Activated naive CD4-positive, alpha-beta T cell treated with anti-CD3 and anti-CD28 coated beads, Interleukin-2, amount 50 U/mL, for 16 hours (primary cell): ENCODE measurements around the gene NDUFS7.
"Not testable (repeated sequence)": the region's sequence is repeated elsewhere in the genome, so short reads cannot be mapped to it uniquely, and the experiment has no call there.

Source experiments
- DNase-seq: peaks from one replicate; pipeline ENCODE4 v3.0.0-alpha.2; 2020

Gene NDUFS7

DNA sequence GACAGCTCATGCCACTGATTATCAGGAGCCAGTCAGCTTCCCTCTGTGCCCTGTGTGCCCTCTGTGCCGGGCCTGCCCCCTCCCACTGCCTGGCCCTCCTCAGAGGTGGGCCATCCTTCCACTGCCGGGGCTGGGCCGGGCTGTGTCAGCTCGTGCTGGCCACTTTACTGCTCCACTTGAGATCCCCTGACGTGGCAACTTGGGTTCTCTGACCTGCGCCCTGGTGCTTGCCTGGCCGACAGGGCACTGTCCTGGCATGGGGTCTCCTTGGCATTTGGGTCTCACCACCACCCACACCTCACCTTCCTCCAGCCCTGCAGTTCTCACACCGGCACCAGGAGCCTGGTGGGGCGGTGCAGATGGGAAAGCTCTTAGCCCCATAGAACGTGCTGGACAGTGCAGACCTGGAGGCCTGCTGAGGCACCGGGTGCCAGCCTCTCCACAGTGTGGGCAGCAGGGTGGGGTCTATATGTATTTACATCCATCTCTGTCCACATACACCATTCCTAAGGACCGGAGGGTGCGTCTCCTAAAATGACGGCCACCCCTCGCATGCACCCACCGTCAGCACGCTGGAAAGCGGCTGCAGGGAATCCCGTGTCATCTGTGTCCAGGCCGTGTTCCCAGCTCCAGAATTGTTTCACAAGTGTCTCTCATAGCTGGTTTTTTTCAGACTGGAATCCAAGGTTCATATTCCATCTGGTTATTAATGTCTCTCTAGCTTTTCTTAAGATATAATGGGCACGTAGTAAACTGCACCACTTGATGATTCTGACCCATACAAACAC lies 35.4 kb downstream of the NDUFS7 start:
- DNase-seq, result no peak

DNA sequence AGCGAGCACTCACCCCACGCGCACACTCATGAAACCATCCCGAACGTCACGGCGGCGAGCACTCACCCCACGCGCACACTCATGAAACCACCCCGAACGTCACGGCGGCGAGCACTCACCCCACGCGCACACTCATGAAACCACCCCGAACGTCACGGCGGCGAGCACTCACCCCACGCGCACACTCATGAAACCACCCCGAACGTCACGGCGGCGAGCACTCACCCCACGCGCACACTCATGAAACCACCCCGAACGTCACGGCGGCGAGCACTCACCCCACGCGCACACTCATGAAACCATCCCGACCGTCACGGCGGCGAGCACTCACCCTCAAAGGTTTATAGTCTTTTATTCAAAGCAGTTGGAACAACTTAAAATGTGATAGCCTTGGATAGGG lies 36.4 kb downstream of the NDUFS7 start:
- DNase-seq, result not testable (repeated sequence)

DNA sequence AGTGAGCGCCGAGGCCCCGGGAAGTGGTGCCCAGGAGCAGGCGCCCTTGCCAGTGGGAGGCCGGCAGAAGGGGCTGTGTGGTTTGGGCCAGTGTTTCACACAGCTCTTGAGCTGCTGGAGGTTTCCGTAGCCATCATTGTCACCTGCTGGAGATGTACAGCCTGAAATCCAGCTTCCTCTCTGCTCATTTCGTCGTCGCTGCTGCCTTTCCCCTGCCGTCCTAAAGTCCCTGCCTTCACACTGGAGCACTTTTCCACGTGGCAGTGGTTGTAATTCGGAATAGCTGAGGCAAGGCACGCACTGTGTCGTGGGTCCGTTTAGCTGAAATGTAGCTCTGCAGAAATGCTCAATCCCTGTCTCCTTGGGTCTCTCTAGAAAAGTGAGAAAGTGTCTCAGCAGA lies 36.9 kb downstream of the NDUFS7 start:
- DNase-seq, result no peak

DNA sequence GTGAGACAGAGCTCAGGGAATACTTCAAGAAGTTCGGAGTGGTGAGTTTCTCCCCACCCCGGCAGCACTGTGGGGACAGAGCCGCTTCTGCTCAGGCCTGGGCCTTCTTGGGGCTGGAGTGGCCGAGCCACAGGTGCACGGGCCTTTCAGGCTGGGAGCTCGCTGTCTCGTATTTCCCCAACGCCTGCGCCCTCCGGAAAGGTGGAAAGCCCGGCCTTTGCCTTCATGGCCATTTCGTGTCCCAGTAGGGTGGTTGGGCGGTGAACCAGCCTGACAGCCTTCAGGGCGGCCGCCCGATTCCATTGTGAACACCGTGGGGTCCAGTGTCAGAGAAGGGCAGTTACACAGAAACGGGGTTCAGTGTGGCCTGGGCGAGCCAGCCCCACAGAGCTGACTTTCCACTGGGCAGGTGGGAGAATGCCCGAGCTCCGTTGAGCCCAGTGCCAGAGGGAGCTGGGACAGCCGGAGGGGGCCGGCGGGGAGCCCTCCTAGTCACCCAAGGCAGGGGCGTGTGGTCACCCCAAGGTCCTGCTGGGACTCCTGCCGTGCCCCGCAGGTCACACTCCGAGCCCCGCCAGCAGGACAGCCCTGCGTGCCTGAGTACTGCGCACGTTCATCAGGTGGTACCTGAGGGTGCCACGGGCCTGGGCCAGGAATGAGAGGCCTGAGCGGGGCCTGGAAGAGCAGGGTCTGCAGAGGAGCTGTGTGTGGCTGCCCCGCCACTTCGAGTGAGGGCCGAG lies 37.7 kb downstream of the NDUFS7 start:
- DNase-seq, result no peak

DNA sequence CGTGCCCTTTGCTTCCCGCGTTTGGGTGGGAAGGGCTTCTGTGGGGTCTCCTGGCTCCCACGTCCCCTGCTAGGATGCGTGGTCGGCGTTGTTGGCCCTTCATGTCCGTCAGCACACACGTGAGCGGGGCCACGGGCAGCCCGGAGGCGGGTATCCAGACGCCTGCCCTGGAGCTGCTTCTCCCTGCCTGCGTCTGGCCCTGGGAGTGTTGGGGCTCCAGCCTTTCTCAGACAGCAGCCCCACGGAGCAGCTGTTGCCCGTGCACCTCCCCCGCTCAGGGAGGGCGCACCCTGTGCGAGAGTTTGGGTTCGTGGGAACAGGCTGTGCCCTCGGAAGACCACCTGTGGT lies 38.2 kb downstream of the NDUFS7 start:
- DNase-seq, result no peak

DNA sequence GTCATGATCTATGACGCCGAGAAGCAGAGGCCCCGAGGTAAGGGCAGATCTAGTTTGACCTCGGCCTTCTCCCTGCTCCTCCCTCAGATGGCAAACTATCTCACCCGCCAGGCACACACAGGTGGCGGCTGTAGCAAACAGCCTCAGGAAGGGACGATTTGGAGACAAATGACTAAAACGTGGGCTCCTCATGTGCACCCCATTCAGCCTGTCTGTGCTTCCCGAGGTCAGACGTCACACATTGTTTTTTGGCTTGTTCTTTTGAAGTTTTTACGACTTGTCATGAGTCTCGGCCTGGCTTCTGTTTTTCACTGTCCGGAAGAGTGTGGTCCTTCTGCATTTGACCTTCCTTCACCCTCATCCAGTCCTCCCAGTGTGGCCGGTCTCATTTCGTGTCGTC lies 38.7 kb downstream of the NDUFS7 start:
- DNase-seq, result no peak

DNA sequence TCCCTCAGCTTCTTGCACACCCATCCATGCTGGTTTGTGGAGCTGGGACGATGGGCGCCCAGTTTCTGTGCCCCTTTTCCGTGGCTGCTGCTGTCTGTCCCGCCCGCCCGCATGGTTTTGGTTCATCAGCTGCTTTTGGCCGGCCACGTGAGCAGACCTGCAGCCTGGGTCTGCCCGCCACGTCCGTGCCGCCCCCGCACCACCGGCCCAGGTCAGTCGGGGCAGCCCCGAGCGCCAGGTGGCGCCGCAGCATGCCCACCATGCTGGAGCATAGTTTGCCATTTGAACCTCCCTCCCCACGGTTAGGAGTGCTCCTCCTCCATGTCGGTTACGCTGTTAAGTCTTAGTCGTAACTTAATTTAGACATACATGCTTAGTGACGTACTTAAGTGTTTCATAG lies 39.2 kb downstream of the NDUFS7 start:
- DNase-seq, result no peak

DNA sequence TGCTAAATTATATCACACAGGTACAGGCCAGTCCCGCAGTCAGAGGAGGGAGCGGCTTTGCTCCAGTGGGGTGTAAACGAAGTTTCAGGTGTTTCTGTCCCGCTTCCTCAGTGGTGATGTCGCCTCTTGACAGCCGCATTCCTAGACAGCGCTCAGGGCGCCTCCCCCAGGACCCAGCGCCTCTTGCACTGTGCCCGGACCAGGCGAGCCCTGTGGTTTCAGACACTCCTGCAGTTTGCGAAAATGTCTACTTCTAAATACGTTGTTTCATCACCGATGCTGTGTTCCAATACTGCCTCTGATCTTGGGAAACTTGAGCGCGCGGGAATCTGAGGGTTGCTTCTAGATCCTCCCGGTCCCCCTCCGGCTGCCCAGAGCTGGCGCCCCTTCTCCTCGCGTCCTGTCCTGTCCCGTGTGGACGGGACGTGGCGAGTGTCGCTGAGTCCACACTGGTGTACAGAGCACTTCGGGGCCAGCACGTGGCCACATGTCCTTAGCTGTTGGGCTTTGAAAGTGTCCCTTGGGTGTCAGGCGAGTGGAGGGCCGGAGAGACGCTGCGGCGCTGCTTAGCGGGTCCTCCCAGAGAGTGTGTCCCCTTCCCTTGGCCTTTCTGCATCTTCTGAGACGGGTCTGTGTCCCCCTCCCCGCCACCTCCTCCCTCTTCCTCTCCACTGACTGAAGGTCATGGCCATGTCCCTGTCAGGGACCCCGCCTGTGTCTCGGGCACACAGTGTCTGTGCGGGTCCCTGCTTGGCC lies 39.9 kb downstream of the NDUFS7 start:
- no peak for DNase-seq

DNA sequence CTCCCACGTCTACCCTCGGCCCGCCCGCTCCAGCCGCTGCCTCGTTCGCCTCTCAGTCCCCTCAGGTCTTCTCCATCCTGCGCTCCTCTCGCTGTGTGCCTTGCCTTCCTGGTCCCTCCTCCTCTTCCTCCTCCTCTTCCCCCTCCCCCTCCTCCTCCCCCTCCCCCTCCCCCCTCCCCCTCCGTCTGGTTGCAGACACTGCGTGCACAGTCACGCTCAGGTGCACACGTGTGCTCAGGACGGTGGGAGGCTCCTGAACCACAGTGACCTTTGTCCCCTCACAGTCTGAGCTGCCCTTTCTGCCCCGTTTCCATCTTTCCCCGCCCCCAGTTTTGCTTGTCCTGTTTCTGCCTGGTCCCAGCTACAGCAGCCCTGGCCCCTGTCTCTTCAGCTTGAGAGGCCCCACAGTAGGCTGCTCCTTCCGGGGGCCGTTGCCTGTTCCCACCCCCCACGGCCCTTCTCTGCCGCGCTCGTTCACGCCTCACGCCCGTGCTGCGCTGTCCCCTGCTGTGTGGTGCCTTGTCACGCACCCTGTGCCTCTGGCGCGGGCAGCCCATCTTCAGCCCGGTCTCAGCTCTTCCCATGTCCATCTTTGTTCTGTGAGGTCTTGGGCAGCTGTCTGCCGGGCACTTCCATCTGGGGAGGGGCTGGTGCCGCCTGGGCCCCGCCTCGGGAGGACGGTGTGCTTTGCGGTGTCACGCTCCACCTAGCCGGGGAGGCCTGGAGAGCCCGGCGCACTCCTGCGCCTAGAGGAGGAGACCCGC lies 40.7 kb downstream of the NDUFS7 start:
- no peak for DNase-seq

DNA sequence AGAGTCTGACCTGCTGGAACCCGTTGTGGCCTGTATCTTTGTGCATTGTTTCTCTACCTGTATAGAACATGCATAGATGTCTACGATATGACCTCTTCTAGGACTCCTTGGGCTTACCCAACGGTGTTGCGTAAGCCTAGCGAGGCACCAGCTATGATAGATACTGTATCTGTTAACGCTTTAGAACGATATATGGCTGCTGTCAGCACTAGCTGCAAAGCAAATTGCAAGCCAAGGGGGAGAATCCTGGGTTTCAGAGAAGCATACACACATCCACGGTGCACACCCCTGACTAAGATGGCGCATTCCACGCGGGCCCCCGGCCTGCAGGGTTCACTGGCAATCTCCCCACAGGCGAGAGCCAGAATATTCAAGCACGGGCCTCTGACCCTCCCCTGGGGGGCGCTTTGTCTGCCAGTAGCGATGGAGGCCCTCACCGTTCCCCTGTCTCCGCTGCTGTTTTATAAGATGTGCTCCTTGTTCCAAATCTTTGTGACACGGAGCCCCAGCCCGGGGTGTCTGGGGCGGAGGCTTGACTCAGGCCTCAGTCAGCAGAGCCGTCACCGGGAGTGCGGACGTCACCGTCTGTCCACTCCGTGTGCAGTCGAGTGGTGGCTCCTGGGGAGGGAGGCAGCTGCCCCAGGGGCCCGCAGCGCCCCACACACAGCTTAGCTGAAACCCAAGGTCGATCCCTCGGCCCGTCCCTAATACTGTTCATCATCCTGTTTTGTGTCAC lies 41.6 kb downstream of the NDUFS7 start:
- DNase-seq, result no peak

DNA sequence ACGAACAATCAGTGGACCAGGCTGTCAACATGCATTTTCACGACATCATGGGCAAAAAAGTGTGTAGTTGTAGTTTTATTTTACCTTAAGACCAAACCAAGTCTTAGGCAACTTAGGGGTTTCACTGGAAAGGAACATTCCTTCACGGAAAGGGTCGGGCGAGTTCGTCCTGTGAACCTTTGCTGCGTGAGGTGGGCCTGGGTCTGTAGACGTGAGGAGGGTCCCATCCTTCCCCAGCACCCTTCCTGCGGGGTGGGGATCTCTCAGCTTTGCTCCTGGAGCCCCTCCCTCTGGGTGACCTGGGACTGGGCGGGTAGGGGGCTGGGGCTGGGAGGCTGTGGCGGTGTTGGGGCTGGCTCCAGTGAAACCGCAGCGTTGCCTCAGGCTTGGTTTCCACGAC lies 42.2 kb downstream of the NDUFS7 start:
- DNase-seq, result no peak

DNA sequence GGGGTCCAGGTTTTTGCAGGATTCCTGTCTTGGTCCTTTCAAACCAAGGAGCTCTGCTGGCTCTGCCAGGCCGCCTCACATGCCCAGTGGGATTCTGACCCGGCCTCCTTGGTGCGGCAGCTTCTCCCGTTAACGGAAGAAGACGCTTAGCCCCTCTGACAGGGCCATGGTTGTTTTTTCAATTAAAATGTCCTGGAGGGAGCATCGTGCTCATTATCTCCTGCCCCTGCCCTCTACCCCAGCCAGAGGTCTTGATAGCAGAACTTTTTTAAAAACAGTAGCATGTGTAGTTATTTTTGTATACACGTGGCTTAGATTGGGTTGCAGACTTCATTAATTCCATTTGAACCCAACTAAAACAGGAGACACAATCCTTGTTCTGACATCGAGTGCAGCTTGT lies 43.0 kb downstream of the NDUFS7 start:
- no peak for DNase-seq

DNA sequence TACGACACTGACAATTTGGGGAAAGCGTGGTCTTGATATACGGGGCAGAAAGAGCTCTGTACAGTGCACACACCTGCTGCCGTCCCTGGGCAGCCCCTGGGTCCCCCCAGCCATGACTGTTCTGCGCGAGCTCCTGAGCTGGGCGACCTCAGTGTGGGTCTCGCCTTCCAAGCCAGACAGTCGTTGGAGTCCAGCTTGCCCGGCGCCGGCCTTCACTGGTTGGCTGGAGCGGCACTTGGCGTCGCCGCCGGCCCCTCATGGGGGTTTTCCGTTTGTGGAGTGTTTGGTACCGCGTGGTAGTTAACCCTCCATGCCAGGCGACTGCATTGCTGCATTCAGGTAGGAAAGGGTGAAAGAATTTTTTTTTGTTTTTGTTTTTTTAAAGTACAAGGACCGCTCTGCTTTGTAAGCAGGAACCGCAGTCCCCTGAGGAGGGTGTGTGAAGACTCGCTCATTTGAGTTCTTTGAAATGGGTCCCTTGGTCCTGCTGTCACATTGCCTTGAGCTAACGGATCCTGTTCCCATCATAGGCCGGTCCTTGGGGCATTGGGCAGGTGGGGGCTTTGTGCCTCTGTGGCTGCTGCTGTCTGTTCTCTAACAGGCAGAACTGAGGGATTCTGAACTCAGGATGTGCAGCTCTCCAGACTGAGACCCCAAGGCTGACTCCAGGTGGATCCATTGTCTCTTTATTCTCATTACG lies 43.7 kb downstream of the NDUFS7 start:
- no peak for DNase-seq

DNA sequence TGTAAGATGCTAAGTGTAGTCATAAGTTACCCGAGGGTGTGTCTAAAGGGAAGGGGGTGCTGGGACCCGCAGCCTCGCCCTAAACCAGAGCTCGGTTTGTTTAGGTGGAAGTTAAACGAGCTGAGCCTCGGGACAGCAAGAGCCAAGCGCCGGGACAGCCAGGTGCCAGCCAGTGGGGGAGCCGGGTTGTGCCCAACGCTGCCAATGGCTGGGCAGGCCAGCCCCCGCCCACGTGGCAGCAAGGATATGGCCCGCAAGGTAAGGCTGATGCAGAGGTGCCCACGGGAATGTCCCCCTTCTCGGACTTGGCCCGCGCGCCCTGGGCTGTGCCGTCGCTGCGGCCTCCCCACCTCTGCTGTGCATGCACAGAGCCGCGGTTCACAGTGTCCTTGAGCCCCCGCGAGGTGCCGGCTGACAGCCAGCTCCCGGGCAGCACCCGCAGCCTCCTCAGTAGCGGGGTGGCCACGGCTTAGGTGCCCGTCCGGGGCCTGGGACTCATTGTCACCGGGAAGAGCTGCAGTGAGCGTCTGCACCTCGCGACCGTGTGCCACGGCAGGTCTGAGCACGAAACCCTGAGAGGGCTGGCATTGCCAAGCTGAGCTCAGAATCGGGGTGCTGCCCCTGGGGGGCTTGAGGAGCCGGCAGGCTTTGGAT lies 45.2 kb downstream of the NDUFS7 start:
- no peak for DNase-seq

DNA sequence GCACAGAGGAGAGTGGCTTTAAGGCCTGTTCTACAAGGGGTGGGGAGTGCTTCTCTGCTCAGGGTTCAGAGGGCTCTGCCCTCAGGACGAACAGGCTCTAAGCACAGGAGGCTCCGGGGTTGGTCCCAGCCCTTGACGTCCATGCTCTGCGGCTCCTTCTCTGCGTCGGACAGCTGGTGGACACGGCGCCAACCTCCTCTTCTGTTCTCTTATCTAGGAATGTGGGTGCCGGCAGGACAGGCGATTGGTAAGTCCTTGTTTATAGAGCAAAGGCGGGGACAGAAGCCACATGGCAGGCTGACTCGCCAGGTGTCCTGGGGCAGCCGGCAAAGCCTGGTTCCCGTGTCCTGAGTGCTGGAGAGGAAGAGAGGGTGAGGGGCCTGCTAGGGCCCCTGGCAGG lies 46.0 kb downstream of the NDUFS7 start:
- no peak for DNase-seq

DNA sequence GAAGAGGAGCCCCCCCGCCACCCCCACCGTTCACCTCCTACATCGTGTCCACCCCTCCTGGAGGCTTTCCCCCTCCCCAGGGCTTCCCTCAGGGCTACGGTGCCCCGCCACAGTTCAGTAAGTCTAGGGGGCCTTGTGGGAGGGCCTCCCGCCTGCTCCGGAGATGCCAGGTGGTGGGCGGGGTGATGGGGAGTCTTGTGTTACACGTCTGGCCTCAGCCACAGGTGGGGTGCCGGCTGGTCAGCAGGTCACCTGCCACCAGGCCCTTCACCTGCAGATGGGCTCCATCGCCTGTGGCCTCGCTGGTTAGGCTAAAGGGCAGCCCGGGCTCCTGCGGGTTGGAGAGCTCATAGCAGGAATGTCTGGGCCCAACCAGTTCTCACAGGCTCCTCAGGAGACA lies 46.5 kb downstream of the NDUFS7 start:
- no peak for DNase-seq

DNA sequence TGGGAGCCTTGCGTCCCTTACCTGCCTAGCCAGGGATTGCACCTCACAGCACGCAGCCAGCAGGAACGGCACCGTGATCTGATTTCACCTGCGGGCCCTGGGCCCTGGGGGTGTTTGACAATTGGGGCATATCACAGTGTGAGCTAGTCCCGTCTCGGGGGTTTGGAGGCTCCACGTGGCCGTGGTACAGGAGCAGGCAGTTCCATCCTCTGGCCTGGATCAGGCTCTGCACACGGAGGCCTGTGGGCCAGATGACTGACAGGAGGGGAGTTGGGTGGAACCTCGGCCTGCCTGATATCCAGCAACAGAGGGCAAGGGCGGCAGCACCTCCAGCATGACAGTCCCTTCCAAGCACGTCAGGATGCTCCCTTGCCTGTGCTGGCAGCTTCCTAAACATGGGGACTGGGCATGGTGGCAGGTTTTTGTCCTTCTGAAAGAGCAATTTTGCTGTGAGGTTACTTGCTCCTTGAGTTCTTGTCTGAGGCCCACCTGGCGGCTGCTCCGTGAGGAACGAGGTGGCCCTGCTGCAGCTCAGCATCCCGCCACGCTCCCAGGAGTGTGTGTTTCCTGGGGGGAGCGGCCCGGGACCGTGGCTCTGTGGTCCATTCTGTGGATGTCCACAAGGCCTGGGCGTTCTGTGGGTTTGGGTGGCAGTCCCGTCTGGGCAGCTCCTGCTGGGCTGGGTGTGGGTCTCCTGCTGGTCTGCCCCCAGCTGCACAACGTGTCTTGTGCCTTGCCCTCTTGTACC lies 48.2 kb downstream of the NDUFS7 start:
- DNase-seq, result no peak

DNA sequence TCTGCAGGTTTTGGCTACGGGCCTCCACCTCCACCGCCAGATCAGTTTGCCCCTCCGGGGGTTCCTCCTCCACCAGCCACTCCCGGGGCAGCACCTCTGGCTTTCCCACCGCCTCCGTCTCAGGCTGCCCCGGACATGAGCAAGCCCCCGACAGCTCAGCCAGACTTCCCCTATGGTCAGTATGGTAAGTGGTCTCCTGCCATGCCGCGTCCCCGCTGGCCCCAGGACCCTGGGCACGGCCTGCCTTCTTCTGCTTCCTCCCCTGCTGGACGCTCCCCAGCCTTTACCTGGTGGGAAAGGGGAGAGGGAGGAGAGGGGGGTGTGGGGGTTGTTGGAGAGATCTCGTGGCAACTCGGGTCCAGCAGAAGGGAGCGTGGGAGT lies 48.8 kb downstream of the NDUFS7 start:
- DNase-seq, result no peak

DNA sequence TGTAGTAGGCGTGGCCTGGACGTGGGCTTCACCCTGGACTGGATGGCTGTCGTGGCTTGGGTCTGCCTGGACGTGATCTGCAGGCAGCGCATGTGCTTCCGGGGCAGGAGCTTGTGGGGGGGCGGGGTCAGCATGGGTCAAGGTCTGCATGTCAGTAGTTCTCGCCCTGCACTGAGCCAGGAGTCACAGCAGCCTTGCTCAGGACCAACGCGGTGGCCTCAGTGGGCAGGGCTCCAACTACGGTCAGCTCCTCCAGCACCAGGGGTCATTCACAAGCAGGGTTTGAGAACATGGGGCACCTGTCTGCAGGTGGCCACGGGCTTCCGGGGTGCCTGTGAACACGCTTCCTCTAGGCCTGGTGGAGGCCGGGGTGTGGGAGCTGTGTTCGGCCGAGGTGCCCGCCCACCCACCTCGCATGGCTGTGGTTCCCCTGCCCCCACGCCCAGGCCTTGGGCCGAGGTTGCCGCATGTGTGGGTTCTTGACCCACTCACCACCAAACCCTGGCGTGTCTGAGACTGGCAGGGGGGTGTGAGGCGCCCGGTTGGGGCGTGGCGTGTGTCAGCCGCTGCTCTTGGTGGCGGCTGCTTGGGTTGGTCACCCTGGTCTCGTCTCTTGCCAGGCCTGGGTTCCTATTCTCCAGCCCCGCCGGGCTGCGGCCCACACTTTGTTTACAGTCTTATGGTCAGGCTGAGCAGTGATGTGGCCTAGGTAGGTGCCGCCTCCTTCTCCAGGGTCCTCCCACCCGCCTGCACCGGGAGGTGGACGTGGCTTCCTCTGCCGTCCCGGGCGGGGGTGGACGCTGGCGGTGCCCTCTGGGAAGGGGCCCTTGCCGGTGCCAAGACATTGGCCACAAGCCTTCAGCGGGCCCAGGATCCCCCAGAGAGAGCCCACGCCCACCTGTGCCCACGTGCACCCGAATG lies 49.7 kb downstream of the NDUFS7 start:
- DNase-seq, result no peak

DNA sequence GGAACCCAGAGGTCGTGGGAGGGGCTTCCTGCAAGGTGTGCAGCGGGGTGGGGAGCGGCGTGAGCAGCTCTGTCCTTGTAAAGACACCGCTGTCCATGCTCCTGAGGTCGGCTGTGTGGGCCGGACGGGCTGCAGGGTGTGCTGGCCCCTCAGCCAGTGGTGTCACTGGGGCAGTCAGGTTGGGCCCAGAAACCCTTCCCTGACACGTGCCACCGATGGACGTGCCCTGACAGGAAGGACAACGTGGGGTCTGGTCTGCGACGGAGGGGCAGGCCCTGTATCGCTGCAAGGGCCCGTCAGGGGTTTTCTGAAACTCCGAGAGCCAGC lies 50.3 kb downstream of the NDUFS7 start:
- DNase-seq, result no peak
